ENCODE data around the gene ARV1. TPM values are rescaled to one million over a fixed set of nuclear protein-coding genes. Genes with fewer than 3 reads are reported as not detected.

The ARV1 gene
- total and polyA plus RNA-seq, 7 donors = 15.5 to 32.1 (median 20.4) TPM

GRCh38 chr1:230977761-230978490 is 968 bp upstream of the ARV1 start:
- WGBS, 2 donors = 1% methylated on average over 52 of the region's 52 CpGs
- peak overlapping the region; percentile 65 to 95 (median 90) for H3K4me3 ChIP-seq
- no peaks in the 10 kb centered on the region for H3K9me3 ChIP-seq
- DNase-seq = no peak
- H3K27ac ChIP-seq = peak overlapping the region; percentile 71 to 83 (median 80)
- no peaks in the 10 kb centered on the region for H3K27me3 ChIP-seq
- TF ChIP-seq CTCF (IDR thresholded peaks at IDR 0.05) (no peak), POLR2A (IDR thresholded peaks at IDR 0.05) (no peak), POLR2AphosphoS5 (IDR thresholded peaks at IDR 0.05) (no peak), EP300 (IDR thresholded peaks at IDR 0.05) (no peak)
- intact Hi-C loops (cut with DNase I) = loop anchor here (1.0 to 10.0 kb wide), 4 partner anchors 108 to 335 kb away; partner anchors contain the start of genes COG2 and GNPAT
- H3K36me3 ChIP-seq = peaks cover 0 to 22% (median 0%) of the 10 kb centered on the region in 4 donors
- peaks cover 0 to 27% (median 17%) of the 10 kb centered on the region in 4 donors for H3K4me1 ChIP-seq

GRCh38 chr1:230979389-230979716 is 459 bp downstream of the ARV1 start:
- 1 to 4% methylated on average over 12 of the region's 12 CpGs for WGBS, 2 donors
- no peak for DNase-seq
- H3K36me3 ChIP-seq = peaks cover 0 to 22% (median 0%) of the 10 kb centered on the region in 4 donors
- no peaks in the 10 kb centered on the region for H3K9me3 ChIP-seq
- peak overlapping the region; percentile 71 to 83 (median 80) for H3K27ac ChIP-seq
- H3K4me3 ChIP-seq = peak overlapping the region; percentile 65 to 95 (median 90)
- H3K4me1 ChIP-seq = peaks cover 0 to 27% (median 17%) of the 10 kb centered on the region in 4 donors
- H3K27me3 ChIP-seq = no peaks in the 10 kb centered on the region
- TF ChIP-seq POLR2AphosphoS5 (IDR thresholded peaks at IDR 0.05) (no peak), CTCF (IDR thresholded peaks at IDR 0.05) (no peak), POLR2A (IDR thresholded peaks at IDR 0.05) (no peak), EP300 (IDR thresholded peaks at IDR 0.05) (no peak)
- intact Hi-C loops (cut with DNase I) = loop anchor here (2.0 to 10.0 kb wide), 3 partner anchors 182 to 337 kb away; partner anchors contain the start of genes COG2 and GNPAT

GRCh38 chr1:230979952-230980351 is 1.1 kb downstream of the ARV1 start:
- TF ChIP-seq CTCF (IDR thresholded peaks at IDR 0.05) = no peak
- TF ChIP-seq POLR2AphosphoS5 (IDR thresholded peaks at IDR 0.05) = no peak
- no peak for TF ChIP-seq POLR2A (IDR thresholded peaks at IDR 0.05)
- no peak for TF ChIP-seq EP300 (IDR thresholded peaks at IDR 0.05)
- peak overlapping the region in 1 of 4 donors; percentile 90 for H3K4me3 ChIP-seq
- no peak overlapping the region for H3K27ac ChIP-seq
- whole genome bisulfite sequencing, 2 donors = 57 to 66% methylated on average over 4 of the region's 4 CpGs
- intact Hi-C loops (cut with DNase I) = loop anchor here (2.0 to 10.0 kb wide), 3 partner anchors 183 to 337 kb away; partner anchors contain the start of genes COG2 and GNPAT
- H3K27me3 ChIP-seq = no peaks in the 10 kb centered on the region
- no peaks in the 10 kb centered on the region for H3K9me3 ChIP-seq
- peaks cover 0 to 27% (median 17%) of the 10 kb centered on the region in 4 donors for H3K4me1 ChIP-seq
- no peak for DNase-seq
- peaks cover 0 to 22% (median 0%) of the 10 kb centered on the region in 4 donors for H3K36me3 ChIP-seq

GRCh38 chr1:230982696-230983095 is 3.8 kb downstream of the ARV1 start:
- H3K36me3 ChIP-seq = peaks cover 0 to 14% (median 0%) of the 10 kb centered on the region in 4 donors
- H3K27ac ChIP-seq = no peak overlapping the region
- H3K4me1 ChIP-seq = peaks cover 0 to 18% (median 11%) of the 10 kb centered on the region in 4 donors
- no peaks in the 10 kb centered on the region for H3K9me3 ChIP-seq
- no peak for DNase-seq
- H3K27me3 ChIP-seq = no peaks in the 10 kb centered on the region
- intact Hi-C loops (cut with DNase I) = no loop called here
- TF ChIP-seq POLR2AphosphoS5 (IDR thresholded peaks at IDR 0.05) = no peak
- no peak for TF ChIP-seq EP300 (IDR thresholded peaks at IDR 0.05)
- TF ChIP-seq CTCF (IDR thresholded peaks at IDR 0.05) = no peak
- TF ChIP-seq POLR2A (IDR thresholded peaks at IDR 0.05) = no peak
- H3K4me3 ChIP-seq = no peak overlapping the region
- WGBS, 2 donors = 56 to 90% methylated on average over 4 of the region's 4 CpGs
